ENCODE data around the gene SLC25A3. TPM values are rescaled to one million over a fixed set of nuclear protein-coding genes. Genes with fewer than 3 reads are reported as not detected.

SLC25A3 gene
- total and polyA plus RNA-seq, 2 of the 13 experiments (the other 11 are each of a cell fraction or from before 2014, with no cell fraction given), result 292 to 829 TPM

DNA sequence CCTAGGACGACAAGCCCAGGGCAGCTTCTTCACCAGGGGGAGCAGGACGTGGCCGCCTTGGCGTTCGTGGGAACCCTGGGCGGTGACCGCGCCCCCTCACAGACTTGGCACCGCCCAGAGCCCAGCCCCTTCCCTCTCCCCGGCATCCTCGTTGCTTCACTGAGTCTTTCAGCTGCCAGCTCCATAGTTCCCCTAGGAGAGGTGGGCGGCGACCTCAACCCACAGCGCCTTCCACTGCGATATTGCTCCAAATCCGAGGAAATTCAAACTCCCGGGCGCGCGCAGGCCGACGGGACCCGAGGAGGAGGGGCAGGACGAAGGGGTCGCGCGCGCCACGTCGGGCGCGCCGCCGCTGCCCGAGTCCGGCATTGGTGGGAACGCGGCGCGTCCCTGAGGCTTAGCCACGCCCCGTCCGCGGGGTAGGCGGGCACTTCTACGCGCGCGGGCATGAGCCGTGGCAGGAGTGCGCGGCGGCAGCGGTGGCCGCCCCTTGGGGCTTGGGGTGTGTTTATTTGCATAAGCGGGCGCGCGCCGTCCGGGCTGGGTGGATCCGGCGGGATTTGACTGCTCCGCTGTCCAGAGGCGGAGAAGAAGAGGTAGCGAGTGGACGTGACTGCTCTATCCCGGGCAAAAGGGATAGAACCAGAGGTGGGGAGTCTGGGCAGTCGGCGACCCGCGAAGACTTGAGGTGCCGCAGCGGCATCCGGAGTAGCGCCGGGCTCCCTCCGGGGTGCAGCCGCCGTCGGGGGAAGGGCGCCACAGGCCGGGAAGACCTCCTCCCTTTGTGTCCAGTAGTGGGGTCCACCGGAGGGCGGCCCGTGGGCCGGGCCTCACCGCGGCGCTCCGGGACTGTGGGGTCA is 51.5 kb downstream of the SLC25A3 start, which contains the start of the genes APAF1 and IKBIP (continued):
- TF ChIP-seq, protein P1, sequence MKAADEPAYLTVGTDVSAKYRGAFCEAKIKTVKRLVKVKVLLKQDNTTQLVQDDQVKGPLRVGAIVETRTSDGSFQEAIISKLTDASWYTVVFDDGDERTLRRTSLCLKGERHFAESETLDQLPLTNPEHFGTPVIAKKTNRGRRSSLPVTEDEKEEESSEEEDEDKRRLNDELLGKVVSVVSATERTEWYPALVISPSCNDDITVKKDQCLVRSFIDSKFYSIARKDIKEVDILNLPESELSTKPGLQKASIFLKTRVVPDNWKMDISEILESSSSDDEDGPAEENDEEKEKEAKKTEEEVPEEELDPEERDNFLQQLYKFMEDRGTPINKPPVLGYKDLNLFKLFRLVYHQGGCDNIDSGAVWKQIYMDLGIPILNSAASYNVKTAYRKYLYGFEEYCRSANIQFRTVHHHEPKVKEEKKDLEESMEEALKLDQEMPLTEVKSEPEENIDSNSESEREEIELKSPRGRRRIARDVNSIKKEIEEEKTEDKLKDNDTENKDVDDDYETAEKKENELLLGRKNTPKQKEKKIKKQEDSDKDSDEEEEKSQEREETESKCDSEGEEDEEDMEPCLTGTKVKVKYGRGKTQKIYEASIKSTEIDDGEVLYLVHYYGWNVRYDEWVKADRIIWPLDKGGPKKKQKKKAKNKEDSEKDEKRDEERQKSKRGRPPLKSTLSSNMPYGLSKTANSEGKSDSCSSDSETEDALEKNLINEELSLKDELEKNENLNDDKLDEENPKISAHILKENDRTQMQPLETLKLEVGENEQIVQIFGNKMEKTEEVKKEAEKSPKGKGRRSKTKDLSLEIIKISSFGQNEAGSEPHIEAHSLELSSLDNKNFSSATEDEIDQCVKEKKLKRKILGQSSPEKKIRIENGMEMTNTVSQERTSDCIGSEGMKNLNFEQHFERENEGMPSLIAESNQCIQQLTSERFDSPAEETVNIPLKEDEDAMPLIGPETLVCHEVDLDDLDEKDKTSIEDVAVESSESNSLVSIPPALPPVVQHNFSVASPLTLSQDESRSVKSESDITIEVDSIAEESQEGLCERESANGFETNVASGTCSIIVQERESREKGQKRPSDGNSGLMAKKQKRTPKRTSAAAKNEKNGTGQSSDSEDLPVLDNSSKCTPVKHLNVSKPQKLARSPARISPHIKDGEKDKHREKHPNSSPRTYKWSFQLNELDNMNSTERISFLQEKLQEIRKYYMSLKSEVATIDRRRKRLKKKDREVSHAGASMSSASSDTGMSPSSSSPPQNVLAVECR (CRISPR knock-in tag; IDR thresholded peaks at IDR 0.05; ENCODE audit: borderline replicate concordance), result peak; percentile 89
- TF ChIP-seq, protein P2, sequence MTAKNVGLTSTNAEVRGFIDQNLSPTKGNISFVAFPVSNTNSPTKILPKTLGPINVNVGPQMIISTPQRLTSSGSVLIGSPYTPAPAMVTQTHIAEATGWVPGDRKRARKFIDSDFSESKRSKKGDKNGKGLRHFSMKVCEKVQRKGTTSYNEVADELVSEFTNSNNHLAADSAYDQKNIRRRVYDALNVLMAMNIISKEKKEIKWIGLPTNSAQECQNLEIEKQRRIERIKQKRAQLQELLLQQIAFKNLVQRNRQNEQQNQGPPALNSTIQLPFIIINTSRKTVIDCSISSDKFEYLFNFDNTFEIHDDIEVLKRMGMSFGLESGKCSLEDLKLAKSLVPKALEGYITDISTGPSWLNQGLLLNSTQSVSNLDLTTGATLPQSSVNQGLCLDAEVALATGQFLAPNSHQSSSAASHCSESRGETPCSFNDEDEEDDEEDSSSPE (CRISPR knock-in tag; IDR thresholded peaks at IDR 0.05), result peak; percentile 93
- TF ChIP-seq TCF12 (IDR thresholded peaks at IDR 0.05) (no peak), TCF12 (CRISPR knock-in tag; IDR thresholded peaks at IDR 0.05) (peak; percentile 79; the same call in 1 of the 2 replicates), ZSCAN25 (CRISPR knock-in tag; IDR thresholded peaks at IDR 0.05) (no peak), ZNF432 (CRISPR knock-in tag; IDR thresholded peaks at IDR 0.05; ENCODE audit: borderline replicate concordance) (no peak), PHF21A (CRISPR knock-in tag; IDR thresholded peaks at IDR 0.05) (0 out of 2 replicates have a peak, but pooled peaks have one; percentile 39), IRF2 (CRISPR knock-in tag; IDR thresholded peaks at IDR 0.05) (0 out of 2 replicates have a peak, but pooled peaks have one; percentile 13), ASH2L (IDR thresholded peaks at IDR 0.05; ENCODE audit: insufficient read length, low read depth, low read length) (peak; percentile 49), ELF3 (CRISPR knock-in tag; IDR thresholded peaks at IDR 0.05) (peak; percentile 21; the same call in 1 of the 2 replicates), YEATS4 (CRISPR knock-in tag; IDR thresholded peaks at IDR 0.05; ENCODE audit: borderline replicate concordance) (peak; percentile 42; the same call in 1 of the 2 replicates), NR1H2 (CRISPR knock-in tag; IDR thresholded peaks at IDR 0.05; ENCODE audit: borderline replicate concordance, low read depth) (0 out of 2 replicates have a peak, but pooled peaks have one; percentile 21), HNRNPH1 (optimal IDR thresholded peaks at IDR 0.05; ENCODE audit: low read depth, low read length) (no peak), ZNF878 (CRISPR knock-in tag; IDR thresholded peaks at IDR 0.05) (peak; percentile 77), ZNF747 (CRISPR knock-in tag; IDR thresholded peaks at IDR 0.05; ENCODE audit: borderline replicate concordance) (peak; percentile 44; the same call in 1 of the 2 replicates), JUN (CRISPR knock-in tag; IDR thresholded peaks at IDR 0.05) (no peak), ZNF296 (CRISPR knock-in tag; conservative IDR thresholded peaks at IDR 0.05) (0 out of 2 replicates have a peak, but pooled peaks have one; percentile 36), ZNF430 (CRISPR knock-in tag; IDR thresholded peaks at IDR 0.05) (peak; percentile 56; the same call in 1 of the 2 replicates), ZNF776 (CRISPR knock-in tag; IDR thresholded peaks at IDR 0.05) (peak; percentile 93), BCL6 (CRISPR knock-in tag; IDR thresholded peaks at IDR 0.05) (no peak)
- TF ChIP-seq, protein P3, sequence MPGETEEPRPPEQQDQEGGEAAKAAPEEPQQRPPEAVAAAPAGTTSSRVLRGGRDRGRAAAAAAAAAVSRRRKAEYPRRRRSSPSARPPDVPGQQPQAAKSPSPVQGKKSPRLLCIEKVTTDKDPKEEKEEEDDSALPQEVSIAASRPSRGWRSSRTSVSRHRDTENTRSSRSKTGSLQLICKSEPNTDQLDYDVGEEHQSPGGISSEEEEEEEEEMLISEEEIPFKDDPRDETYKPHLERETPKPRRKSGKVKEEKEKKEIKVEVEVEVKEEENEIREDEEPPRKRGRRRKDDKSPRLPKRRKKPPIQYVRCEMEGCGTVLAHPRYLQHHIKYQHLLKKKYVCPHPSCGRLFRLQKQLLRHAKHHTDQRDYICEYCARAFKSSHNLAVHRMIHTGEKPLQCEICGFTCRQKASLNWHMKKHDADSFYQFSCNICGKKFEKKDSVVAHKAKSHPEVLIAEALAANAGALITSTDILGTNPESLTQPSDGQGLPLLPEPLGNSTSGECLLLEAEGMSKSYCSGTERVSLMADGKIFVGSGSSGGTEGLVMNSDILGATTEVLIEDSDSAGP (CRISPR knock-in tag; IDR thresholded peaks at IDR 0.05; ENCODE audit: borderline replicate concordance), result peak; percentile 63
- TF ChIP-seq, protein P4, sequence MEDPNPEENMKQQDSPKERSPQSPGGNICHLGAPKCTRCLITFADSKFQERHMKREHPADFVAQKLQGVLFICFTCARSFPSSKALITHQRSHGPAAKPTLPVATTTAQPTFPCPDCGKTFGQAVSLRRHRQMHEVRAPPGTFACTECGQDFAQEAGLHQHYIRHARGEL (CRISPR knock-in tag; IDR thresholded peaks at IDR 0.05), result no peak

All from HepG2 (cell line).